CD14-positive monocyte (primary cell): Measurements from ENCODE around the gene ANKRD27. TPM values are rescaled to one million over a fixed set of nuclear protein-coding genes. Genes with fewer than 3 reads are reported as not detected.

Source experiments
- DNase-seq, 3 donors: peaks; one replicate each; pipeline ENCODE4 v3.0.0-alpha.2; 2011 to 2022
- H2AFZ ChIP-seq: 2 replicates; pipeline ENCODE4 v1.6.0; 2012; ENCODE audit warnings: mild to moderate bottlenecking, low read depth, low read length, inconsistent platforms; ENCODE audit not compliant: insufficient read depth, poor library complexity, severe bottlenecking
- H3K27ac ChIP-seq, 2 donors: 1 replicate in 1 of 2; 2 replicates in 1 of 2; pipeline ENCODE4 v1.5.1; 2012 to 2013; ENCODE audit warnings: low read length in 2 of 2, control low read depth in 1 of 2, inconsistent platforms in 1 of 2, low read depth in 1 of 2, mild to moderate bottlenecking in 1 of 2
- H3K27me3 ChIP-seq, 2 donors: one replicate each; pipeline versions ENCODE4 v1.6.0 to v1.6.1; 2011 to 2013; ENCODE audit warnings: low read length in 2 of 2; ENCODE audit not compliant: control insufficient read depth in 2 of 2, insufficient read depth in 2 of 2
- H3K36me3 ChIP-seq, 2 donors: replicated peaks in 1 of 2; 1 replicate in 1 of 2; 2 replicates in 1 of 2; pipeline versions ENCODE4 v1.5.1 to v1.6.1; 2012 to 2013; ENCODE audit warnings: low read length in 2 of 2, control low read depth in 1 of 2, inconsistent platforms in 1 of 2, mild to moderate bottlenecking in 1 of 2; ENCODE audit not compliant: insufficient read depth in 2 of 2, control insufficient read depth in 1 of 2
- H3K4me1 ChIP-seq, 2 donors: 1 replicate in 1 of 2; 2 replicates in 1 of 2; pipeline versions ENCODE4 v1.5.1 to v1.6.1; 2012 to 2013; ENCODE audit warnings: low read length in 2 of 2, control low read depth in 1 of 2, inconsistent platforms in 1 of 2, mild to moderate bottlenecking in 1 of 2, moderate library complexity in 1 of 2; ENCODE audit not compliant: insufficient read depth in 2 of 2, control insufficient read depth in 1 of 2
- H3K4me2 ChIP-seq: replicated peaks from 2 replicates; pipeline ENCODE3; 2012; ENCODE audit warnings: low read length, moderate library complexity, mild to moderate bottlenecking; ENCODE audit not compliant: poor library complexity, severe bottlenecking; ENCODE audit errors: extremely low read depth
- H3K4me3 ChIP-seq, 3 experiments: fragments of 200-600 bp in 1 of 3; sonication (generic) in 1 of 3; replicated peaks in 1 of 3; 1 replicate in 2 of 3; 2 replicates in 1 of 3; pipeline ENCODE4 v1.5.1; 2011 to 2013; ENCODE audit warnings: low read length in 3 of 3, mild to moderate bottlenecking in 3 of 3, control low read depth in 2 of 3, low read depth in 2 of 3, inconsistent platforms in 1 of 3, moderate library complexity in 1 of 3
- H3K79me2 ChIP-seq: 2 replicates; pipeline ENCODE4 v1.6.0; 2012; ENCODE audit warnings: mild to moderate bottlenecking, control low read depth, inconsistent platforms, low read length, moderate library complexity; ENCODE audit not compliant: insufficient read depth
- H3K9ac ChIP-seq: 2 replicates; pipeline ENCODE4 v1.6.0; 2017; ENCODE audit warnings: low read length, mild to moderate bottlenecking; ENCODE audit not compliant: insufficient read depth, poor library complexity, severe bottlenecking
- H3K9me3 ChIP-seq, 2 donors: replicated peaks in 1 of 2; 1 replicate in 1 of 2; 2 replicates in 1 of 2; pipeline versions ENCODE4 v1.5.1 to v1.6.1; 2012 to 2013; ENCODE audit warnings: low read length in 2 of 2, control low read depth in 1 of 2; ENCODE audit not compliant: control insufficient read depth in 1 of 2, insufficient read depth in 1 of 2
- H4K20me1 ChIP-seq: 2 replicates; pipeline ENCODE4 v1.6.0; 2012; ENCODE audit warnings: mild to moderate bottlenecking, low read length, control low read depth, moderate library complexity; ENCODE audit not compliant: insufficient read depth
- H3K27ac Mint-ChIP-seq, 7 donors: one replicate each; pipeline ENCODE4 v1.8.0; 2020; ENCODE audit warnings: mild to moderate bottlenecking in 7 of 7, mixed read lengths in 7 of 7, moderate library complexity in 6 of 7, inconsistent platforms in 2 of 7
- H3K27me3 Mint-ChIP-seq, 3 donors: one replicate each; pipeline ENCODE4 v1.8.0; 2021 to 2022; ENCODE audit warnings: low read depth in 3 of 3, mild to moderate bottlenecking in 3 of 3, mixed read lengths in 3 of 3, moderate library complexity in 3 of 3, inconsistent platforms in 1 of 3
- H3K36me3 Mint-ChIP-seq, 2 donors: one replicate each; pipeline ENCODE4 v1.8.0; 2020; ENCODE audit warnings: mixed read lengths in 2 of 2, inconsistent platforms in 1 of 2, mild to moderate bottlenecking in 1 of 2
- H3K4me1 Mint-ChIP-seq: one replicate; pipeline ENCODE4 v1.8.0; 2020; ENCODE audit warnings: mild to moderate bottlenecking, mixed read lengths
- H3K4me3 Mint-ChIP-seq, 2 donors: one replicate each; pipeline ENCODE4 v1.8.0; 2020; ENCODE audit warnings: mild to moderate bottlenecking in 2 of 2, mixed read lengths in 2 of 2, moderate library complexity in 1 of 2
- H3K9me3 Mint-ChIP-seq, 7 donors: one replicate each; pipeline ENCODE4 v1.8.0; 2020 to 2022; ENCODE audit warnings: mixed read lengths in 7 of 7, mild to moderate bottlenecking in 6 of 7, moderate library complexity in 6 of 7, inconsistent platforms in 2 of 7
- CTCF ChIP-seq: fragments of 200-600 bp; IDR thresholded peaks from one replicate; pipeline ENCODE4 v1.8.0; 2022; ENCODE audit warnings: antibody characterized with exemption, mild to moderate bottlenecking
- WGBS: methylation state at CpG from one replicate; pipeline ENCODE4 v1.1.5; 2013; ENCODE audit warnings: missing lambda C conversion rate; ENCODE audit not compliant: insufficient coverage; 5-methylcytosine and 5-hydroxymethylcytosine counted together
- intact Hi-C, 2 donors: fragments of 100-400 bp; cut with micrococcal nuclease; formaldehyde crosslinking; loops; one replicate each; pipeline versions ENCODE4 v1.15.0 to v1.15.1; 2023
- polyA plus RNA-seq, 3 donors: library from polyadenylated mRNA; depleted of rRNA in 1 of 3; unstranded in 2 of 3; stranded (reverse) in 1 of 3; fragments of 300-500 nt in 2 of 3; fragments of >200 nt in 1 of 3; fragmentation: Illumina TruSeq in 2 of 3; gene quantifications; 1 replicate in 2 of 3; 2 replicates in 1 of 3; pipeline ENCODE4 v1.2.3, GENCODE V29; 2012 to 2021

ANKRD27 gene
- polyA plus RNA-seq, 3 donors = 8.7 to 17.5 (median 14.5) TPM

GRCh38 chr19:32687681-32688080 lies 12.7 kb upstream of the ANKRD27 start:
- Histone ChIP-seq H2AFZ (no peak overlapping the region), H3K9me3 (no peaks in the 10 kb centered on the region), H3K9ac (no peak overlapping the region), H4K20me1 (peaks cover 4% of the 10 kb centered on the region), H3K4me3 (no peak overlapping the region), H3K4me2 (no peak overlapping the region), H3K27ac (no peak overlapping the region), H3K36me3 (no peaks in the 10 kb centered on the region), H3K79me2 (peaks cover 16% of the 10 kb centered on the region), H3K27me3 (no peaks in the 10 kb centered on the region), H3K4me1 (peaks cover 16 to 21% of the 10 kb centered on the region in 2 donors)
- Mint-ChIP-seq H3K4me3 (no peak overlapping the region), H3K9me3 (peaks cover 0 to 3% (median 0%) of the 10 kb centered on the region in 7 donors), H3K27me3 (peaks cover 0 to 1% (median 0%) of the 10 kb centered on the region in 3 donors), H3K4me1 (peaks cover 21% of the 10 kb centered on the region), H3K36me3 (peaks cover 10 to 12% of the 10 kb centered on the region in 2 donors), H3K27ac (no peak overlapping the region)
- no peak for DNase-seq
- intact Hi-C loops = no loop called here
- WGBS = no CpG with 5 or more reads among the region's 4 CpGs
- no peak for TF ChIP-seq CTCF

GRCh38 chr19:32686847-32687475 lies 12.0 kb upstream of the ANKRD27 start:
- Histone ChIP-seq H3K36me3 (no peaks in the 10 kb centered on the region), H3K4me2 (no peak overlapping the region), H4K20me1 (no peaks in the 10 kb centered on the region), H2AFZ (no peak overlapping the region), H3K4me3 (no peak overlapping the region), H3K4me1 (peaks cover 12 to 14% of the 10 kb centered on the region in 2 donors), H3K27ac (no peak overlapping the region), H3K9ac (no peak overlapping the region), H3K79me2 (peaks cover 10% of the 10 kb centered on the region), H3K9me3 (no peaks in the 10 kb centered on the region), H3K27me3 (no peaks in the 10 kb centered on the region)
- Mint-ChIP-seq H3K4me1 (peaks cover 19% of the 10 kb centered on the region), H3K27me3 (peaks cover 0 to 1% (median 0%) of the 10 kb centered on the region in 3 donors), H3K36me3 (peaks cover 10 to 12% of the 10 kb centered on the region in 2 donors), H3K9me3 (peaks cover 0 to 2% (median 0%) of the 10 kb centered on the region in 7 donors), H3K4me3 (no peak overlapping the region), H3K27ac (no peak overlapping the region)
- WGBS = 89% methylated on average over 3 of the region's 6 CpGs
- no peak for TF ChIP-seq CTCF
- intact Hi-C loops = no loop called here
- no peak for DNase-seq
